Upper lobe of left lung (tissue), 4 donors: Measurements from ENCODE around the gene DUOX1.

Experiments
- POLR2AphosphoS5 ChIP-seq, 2 donors: sonication (generic); formaldehyde crosslinking; IDR thresholded peaks; one replicate each; pipeline ENCODE4 v1.5.1; 2017; ENCODE audit warnings: antibody characterized with exemption in 2 of 2
- TF ChIP-seq, protein P1 (sequence below), 6 experiments: fragments of 450-650 bp in 4 of 6; fragments of 200-600 bp in 2 of 6; sonication (generic) in 2 of 6; IDR thresholded peaks; one replicate each; pipeline ENCODE4 v1.5.1; 2016 to 2019; ENCODE audit warnings: antibody characterized with exemption in 6 of 6

DNA sequence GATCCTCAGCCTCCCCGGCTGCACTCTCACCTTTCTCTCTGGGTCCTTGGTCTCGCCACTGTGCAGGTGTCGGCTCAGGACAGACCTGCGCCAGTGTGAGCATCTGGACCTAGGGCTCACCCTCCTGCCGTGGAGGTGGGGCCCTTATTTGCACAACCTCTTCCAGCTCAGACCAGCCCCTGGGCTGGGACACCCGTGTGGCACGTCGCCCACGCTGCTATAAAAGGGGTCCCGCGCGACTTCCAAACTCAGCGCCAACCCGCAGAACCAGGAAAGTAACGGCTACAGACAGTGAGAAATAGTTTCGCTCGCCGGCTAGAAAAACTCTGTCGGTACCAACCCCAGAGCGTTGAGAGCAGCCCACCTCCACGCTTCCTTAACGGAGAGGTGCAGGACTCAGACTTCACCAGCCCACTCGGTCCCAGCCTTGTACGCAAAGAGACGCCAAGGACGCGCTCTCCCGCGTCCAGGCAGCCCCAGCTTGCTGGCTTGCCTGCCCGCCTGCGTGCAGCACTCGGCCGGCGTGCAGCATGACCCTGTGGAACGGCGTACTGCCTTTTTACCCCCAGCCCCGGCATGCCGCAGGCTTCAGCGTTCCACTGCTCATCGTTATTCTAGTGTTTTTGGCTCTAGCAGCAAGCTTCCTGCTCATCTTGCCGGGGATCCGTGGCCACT lies 15.6 kb upstream of the DUOX1 start, which contains the start of the genes DUOX2 and DUOXA2:
- TF ChIP-seq, protein P1, sequence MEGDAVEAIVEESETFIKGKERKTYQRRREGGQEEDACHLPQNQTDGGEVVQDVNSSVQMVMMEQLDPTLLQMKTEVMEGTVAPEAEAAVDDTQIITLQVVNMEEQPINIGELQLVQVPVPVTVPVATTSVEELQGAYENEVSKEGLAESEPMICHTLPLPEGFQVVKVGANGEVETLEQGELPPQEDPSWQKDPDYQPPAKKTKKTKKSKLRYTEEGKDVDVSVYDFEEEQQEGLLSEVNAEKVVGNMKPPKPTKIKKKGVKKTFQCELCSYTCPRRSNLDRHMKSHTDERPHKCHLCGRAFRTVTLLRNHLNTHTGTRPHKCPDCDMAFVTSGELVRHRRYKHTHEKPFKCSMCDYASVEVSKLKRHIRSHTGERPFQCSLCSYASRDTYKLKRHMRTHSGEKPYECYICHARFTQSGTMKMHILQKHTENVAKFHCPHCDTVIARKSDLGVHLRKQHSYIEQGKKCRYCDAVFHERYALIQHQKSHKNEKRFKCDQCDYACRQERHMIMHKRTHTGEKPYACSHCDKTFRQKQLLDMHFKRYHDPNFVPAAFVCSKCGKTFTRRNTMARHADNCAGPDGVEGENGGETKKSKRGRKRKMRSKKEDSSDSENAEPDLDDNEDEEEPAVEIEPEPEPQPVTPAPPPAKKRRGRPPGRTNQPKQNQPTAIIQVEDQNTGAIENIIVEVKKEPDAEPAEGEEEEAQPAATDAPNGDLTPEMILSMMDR (IDR thresholded peaks at IDR 0.05), result no peak
- TF ChIP-seq POLR2AphosphoS5 (IDR thresholded peaks at IDR 0.05), result no peak
